Measurements from ENCODE around the gene SEPHS2. TPM values are rescaled to one million over a fixed set of nuclear protein-coding genes. Genes with fewer than 3 reads are reported as not detected.

Gene SEPHS2, protein sequence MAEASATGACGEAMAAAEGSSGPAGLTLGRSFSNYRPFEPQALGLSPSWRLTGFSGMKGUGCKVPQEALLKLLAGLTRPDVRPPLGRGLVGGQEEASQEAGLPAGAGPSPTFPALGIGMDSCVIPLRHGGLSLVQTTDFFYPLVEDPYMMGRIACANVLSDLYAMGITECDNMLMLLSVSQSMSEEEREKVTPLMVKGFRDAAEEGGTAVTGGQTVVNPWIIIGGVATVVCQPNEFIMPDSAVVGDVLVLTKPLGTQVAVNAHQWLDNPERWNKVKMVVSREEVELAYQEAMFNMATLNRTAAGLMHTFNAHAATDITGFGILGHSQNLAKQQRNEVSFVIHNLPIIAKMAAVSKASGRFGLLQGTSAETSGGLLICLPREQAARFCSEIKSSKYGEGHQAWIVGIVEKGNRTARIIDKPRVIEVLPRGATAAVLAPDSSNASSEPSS
- 100 to 1,000 TPM in 1 of 2 donors, 10 to 100 TPM in 1; 93.3 to 156 TPM for total RNA-seq

DNA sequence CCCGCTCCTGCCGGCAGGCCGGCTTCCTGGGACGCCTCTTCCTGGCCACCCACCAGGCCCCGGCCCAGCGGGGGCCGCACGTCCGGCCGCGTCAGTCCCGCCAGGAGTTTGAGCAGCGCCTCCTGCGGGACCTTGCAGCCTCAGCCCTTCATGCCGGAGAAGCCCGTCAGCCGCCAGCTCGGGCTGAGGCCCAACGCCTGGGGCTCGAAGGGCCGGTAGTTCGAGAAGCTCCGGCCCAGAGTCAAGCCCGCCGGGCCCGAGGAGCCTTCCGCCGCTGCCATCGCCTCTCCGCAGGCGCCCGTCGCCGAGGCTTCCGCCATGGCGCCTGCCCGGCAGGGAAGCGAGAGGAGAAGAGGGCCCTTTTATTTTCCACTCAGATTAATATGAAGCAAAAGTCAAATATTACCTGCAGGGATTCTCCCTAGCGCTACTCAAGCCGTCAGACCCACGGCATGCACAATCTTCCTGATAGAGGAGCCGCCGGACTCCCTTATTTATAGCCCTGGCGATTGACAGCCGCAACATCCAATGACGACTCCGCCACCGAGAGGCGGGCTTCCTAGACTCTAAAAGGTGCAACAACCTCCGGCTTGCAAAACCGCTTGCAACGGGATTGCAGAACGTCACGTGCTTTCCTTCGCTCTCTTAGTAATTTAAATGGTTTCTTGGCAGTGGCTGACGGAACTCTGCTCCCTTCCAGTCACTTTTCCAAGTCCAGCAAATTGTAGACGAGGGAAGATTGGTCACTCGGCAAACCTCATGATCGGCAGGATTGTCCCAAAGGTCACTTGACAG, at the start of gene SEPHS2:
Gene SEPHS2, minus strand, starts transcription at position 467 of the 795 bp plus-strand sequence. Its CDS starts 147 bp downstream, at position 320.
- Histone ChIP-seq H3K27ac (peak within 1 kb of the TSS; percentile 92), H3K27me3 (no peaks in the 10 kb centered on the region), H3K4me3 (peak within 1 kb of the TSS; percentile 68), H3K9ac (ENCODE audit: low read depth in 2 of 2, low read length in 2 of 2) (peak within 1 kb of the TSS; percentile 87 to 92), H3K9me3 (no peaks in the 10 kb centered on the region), H3K36me3 (no peaks in the 10 kb centered on the region), H3K4me1 (peaks cover 13% of the 10 kb centered on the region)
- peak; percentile 100 for DNase-seq
- intact Hi-C loops (cut with DNase I), result loop anchor here (5.0 kb wide), 1 partner anchor 82 kb away; the partner anchor contains the start of gene ZNF768
- TF ChIP-seq, protein P1, sequence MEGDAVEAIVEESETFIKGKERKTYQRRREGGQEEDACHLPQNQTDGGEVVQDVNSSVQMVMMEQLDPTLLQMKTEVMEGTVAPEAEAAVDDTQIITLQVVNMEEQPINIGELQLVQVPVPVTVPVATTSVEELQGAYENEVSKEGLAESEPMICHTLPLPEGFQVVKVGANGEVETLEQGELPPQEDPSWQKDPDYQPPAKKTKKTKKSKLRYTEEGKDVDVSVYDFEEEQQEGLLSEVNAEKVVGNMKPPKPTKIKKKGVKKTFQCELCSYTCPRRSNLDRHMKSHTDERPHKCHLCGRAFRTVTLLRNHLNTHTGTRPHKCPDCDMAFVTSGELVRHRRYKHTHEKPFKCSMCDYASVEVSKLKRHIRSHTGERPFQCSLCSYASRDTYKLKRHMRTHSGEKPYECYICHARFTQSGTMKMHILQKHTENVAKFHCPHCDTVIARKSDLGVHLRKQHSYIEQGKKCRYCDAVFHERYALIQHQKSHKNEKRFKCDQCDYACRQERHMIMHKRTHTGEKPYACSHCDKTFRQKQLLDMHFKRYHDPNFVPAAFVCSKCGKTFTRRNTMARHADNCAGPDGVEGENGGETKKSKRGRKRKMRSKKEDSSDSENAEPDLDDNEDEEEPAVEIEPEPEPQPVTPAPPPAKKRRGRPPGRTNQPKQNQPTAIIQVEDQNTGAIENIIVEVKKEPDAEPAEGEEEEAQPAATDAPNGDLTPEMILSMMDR (IDR thresholded peaks at IDR 0.05), result peak; percentile 33

DNA sequence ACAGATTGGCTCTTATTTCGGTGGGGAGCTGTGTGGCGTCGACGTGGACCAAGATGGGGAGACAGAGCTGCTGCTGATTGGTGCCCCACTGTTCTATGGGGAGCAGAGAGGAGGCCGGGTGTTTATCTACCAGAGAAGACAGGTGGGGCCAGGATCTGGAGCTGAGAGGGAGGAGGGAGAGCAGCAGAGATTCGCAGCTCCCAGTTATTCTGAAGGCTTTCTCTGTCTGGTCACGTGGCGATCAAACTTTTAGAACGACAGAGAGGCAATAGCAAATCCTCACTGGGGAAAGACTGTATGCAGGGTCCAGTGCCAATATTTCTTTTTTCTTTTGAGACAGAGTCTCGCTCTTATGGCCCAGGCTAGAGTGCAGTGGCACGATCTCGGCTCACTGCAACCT, 49.0 kb upstream of the SEPHS2 start:
- Histone ChIP-seq H3K4me1 (no peaks in the 10 kb centered on the region), H3K27me3 (no peaks in the 10 kb centered on the region), H3K27ac (no peak overlapping the region), H3K4me3 (no peak overlapping the region), H3K36me3 (no peaks in the 10 kb centered on the region), H3K9me3 (no peaks in the 10 kb centered on the region), H3K9ac (ENCODE audit: low read depth in 2 of 2, low read length in 2 of 2) (no peak overlapping the region)
- intact Hi-C loops (cut with DNase I), result no loop called here
- DNase-seq, result no peak
- TF ChIP-seq, protein P1 (IDR thresholded peaks at IDR 0.05), result no peak

DNA sequence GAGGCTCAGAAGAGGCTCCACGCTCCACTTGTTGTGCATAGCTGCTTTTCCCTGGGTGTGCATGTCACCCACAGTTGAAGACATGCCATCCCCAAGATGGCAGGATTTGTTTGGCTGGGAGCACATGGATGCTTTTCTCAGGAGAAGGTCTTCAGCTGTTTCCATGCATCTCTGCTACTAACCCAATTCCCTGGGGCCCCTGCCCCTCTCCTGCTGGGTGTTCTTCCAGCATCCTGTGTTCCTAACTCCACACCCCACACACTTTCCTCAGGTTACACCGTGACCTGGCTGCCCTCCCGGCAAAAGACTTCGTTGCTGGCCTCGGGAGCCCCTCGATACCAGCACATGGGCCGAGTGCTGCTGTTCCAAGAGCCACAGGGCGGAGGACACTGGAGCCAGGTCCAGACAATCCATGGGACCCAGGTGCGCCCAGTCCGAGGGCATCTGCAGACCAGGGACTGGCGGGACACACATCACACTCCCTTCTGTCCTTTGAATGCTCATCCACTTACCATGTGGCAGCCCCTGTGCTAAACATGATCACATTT, 48.3 kb upstream of the SEPHS2 start:
- intact Hi-C loops (cut with DNase I), result no loop called here
- H3K9me3 ChIP-seq, result no peaks in the 10 kb centered on the region
- H3K4me1 ChIP-seq, result no peaks in the 10 kb centered on the region
- no peak overlapping the region for H3K9ac ChIP-seq (ENCODE audit: low read depth in 2 of 2, low read length in 2 of 2)
- no peaks in the 10 kb centered on the region for H3K27me3 ChIP-seq
- H3K4me3 ChIP-seq, result no peak overlapping the region
- no peak overlapping the region for H3K27ac ChIP-seq
- DNase-seq, result no peak
- no peaks in the 10 kb centered on the region for H3K36me3 ChIP-seq
- TF ChIP-seq, protein P1 (IDR thresholded peaks at IDR 0.05), result no peak

DNA sequence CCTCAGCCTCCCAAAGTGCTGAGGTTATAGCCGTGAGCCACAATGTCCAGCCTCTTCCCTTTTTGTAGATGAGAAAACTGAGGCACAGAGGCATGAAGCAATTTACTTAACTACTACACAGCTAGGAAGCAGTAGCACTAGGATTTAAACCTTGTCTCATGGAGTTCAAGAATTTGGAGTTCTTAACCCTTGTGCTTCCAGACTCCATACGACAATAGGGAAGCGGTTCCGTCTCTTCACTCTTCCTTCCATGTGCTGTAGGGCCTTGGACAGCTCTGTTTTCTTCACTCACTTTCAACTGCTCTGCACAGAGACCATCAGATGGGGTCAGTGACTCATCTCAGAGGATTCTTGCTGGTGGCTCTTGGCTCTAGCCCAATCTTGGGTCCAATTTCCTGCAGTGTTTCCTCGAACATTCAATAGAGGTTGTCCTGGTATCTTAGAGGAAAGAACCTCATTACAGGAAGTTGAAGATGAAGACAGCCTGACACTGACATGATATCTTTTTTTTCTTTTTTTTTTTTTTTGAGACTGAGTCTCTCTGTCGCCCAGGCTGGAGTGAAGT, 46.2 kb upstream of the SEPHS2 start:
- no peaks in the 10 kb centered on the region for H3K4me1 ChIP-seq
- DNase-seq, result no peak
- H3K36me3 ChIP-seq, result no peaks in the 10 kb centered on the region
- no peak overlapping the region for H3K4me3 ChIP-seq
- no peak overlapping the region for H3K9ac ChIP-seq (ENCODE audit: low read depth in 2 of 2, low read length in 2 of 2)
- H3K9me3 ChIP-seq, result no peaks in the 10 kb centered on the region
- no peaks in the 10 kb centered on the region for H3K27me3 ChIP-seq
- H3K27ac ChIP-seq, result no peak overlapping the region
- intact Hi-C loops (cut with DNase I), result no loop called here
- TF ChIP-seq, protein P1 (IDR thresholded peaks at IDR 0.05), result no peak

DNA sequence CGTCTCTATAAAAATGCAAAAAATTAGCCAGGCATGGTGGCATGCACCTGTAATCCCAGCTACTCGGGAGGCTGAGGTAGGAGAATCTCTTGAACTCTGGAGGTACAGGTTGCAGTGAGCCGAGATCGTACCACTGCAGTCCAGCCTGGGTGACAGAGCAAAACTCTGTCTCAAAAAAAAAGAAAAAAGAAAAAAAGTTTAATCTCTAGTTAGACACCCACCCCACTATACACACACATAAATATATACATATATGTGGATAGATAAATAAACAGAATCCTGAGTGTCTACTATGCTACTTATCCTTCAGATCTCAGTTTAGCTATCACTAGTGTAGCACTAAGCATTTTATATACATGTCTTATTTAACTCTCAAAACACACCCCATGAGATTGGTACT, 45.6 kb upstream of the SEPHS2 start:
- Histone ChIP-seq H3K4me1 (no peaks in the 10 kb centered on the region), H3K9ac (ENCODE audit: low read depth in 2 of 2, low read length in 2 of 2) (no peak overlapping the region), H3K9me3 (no peaks in the 10 kb centered on the region), H3K27me3 (no peaks in the 10 kb centered on the region), H3K4me3 (no peak overlapping the region), H3K27ac (no peak overlapping the region), H3K36me3 (no peaks in the 10 kb centered on the region)
- intact Hi-C loops (cut with DNase I), result no loop called here
- TF ChIP-seq, protein P1 (IDR thresholded peaks at IDR 0.05), result no peak
- no peak for DNase-seq

Measured in colonic mucosa (tissue), 4 donors.